A549 (cell line): ENCODE results near the gene GORASP2. TPM values are rescaled to one million over a fixed set of nuclear protein-coding genes. Genes with fewer than 3 reads are reported as not detected.

Source experiments
- ATAC-seq, 2 experiments: fragments of 200-7000 bp in 1 of 2; fragments of >200 bp in 1 of 2; cut with Nextera tagmentation in 1 of 2; cut with Tn5 transposase in 1 of 2; 3 replicates each; pipeline versions ENCODE4 v1.8.0 to v1.9.1; 2018 to 2020; ENCODE audit warnings: mild to moderate bottlenecking in 1 of 2, moderate library complexity in 1 of 2
- CTCF ChIA-PET: fragments of 300-600 bp; sonication (Branson Sonifier 250); formaldehyde crosslinking; extraction: SDS; loops from one replicate; lab custom pipeline; 2021; ENCODE audit warnings: antibody characterized with exemption, inconsistent platforms; lab: Yijun Ruan, JAX
- POLR2A ChIA-PET: fragments of 350-600 bp; formaldehyde crosslinking; extraction: SDS; loops from one replicate; lab custom pipeline; 2021; ENCODE audit warnings: antibody characterized with exemption, inconsistent platforms; lab: Yijun Ruan, JAX
- DNase-seq, 2 experiments: peaks; one replicate each; pipeline versions ENCODE4 v3.0.0 to v3.0.0-alpha.2; 2011 to 2016; ENCODE audit warnings: low read depth in 1 of 2, low spot score in 1 of 2
- FAIRE-seq: peaks from 2 replicates; lab custom pipeline; 2011; peaks lifted over from hg19 to GRCh38; lab: Jason Lieb, UNC
- H3K27ac ChIP-seq, 2 experiments: fragments of >200 bp; sonication (Bioruptor Twin); formaldehyde crosslinking; 3 replicates each; pipeline ENCODE4 v1.5.1; 2016 to 2017
- H3K4me1 ChIP-seq: fragments of >200 bp; sonication (Bioruptor Twin); formaldehyde crosslinking; 3 replicates; pipeline ENCODE4 v1.6.1; 2016
- H3K4me2 ChIP-seq: fragments of >200 bp; sonication (Bioruptor Twin); formaldehyde crosslinking; 3 replicates; pipeline ENCODE4 v1.6.1; 2016
- H3K4me3 ChIP-seq: fragments of >200 bp; sonication (Bioruptor Twin); formaldehyde crosslinking; 3 replicates; pipeline ENCODE4 v1.5.1; 2016
- H3K9me3 ChIP-seq: fragments of >200 bp; sonication (Bioruptor Twin); formaldehyde crosslinking; 3 replicates; pipeline ENCODE4 v1.6.1; 2016
- CBX2 ChIP-seq: fragments of 200-600 bp; sonication (generic); IDR thresholded peaks from 2 replicates; pipeline ENCODE4 v1.6.1; 2016; ENCODE audit warnings: low read depth, mild to moderate bottlenecking, borderline replicate concordance
- CBX8 ChIP-seq: fragments of 200-600 bp; sonication (generic); IDR thresholded peaks from 2 replicates; pipeline ENCODE4 v1.6.1; 2016
- CHD2 ChIP-seq: fragments of 150-350 bp; IDR thresholded peaks from 2 replicates; pipeline ENCODE4 v1.6.1; 2014; ENCODE audit warnings: low read length; ENCODE audit not compliant: partially characterized antibody
- CHD4 ChIP-seq: fragments of 200-600 bp; sonication (generic); IDR thresholded peaks from 2 replicates; pipeline ENCODE4 v1.6.1; 2016; ENCODE audit warnings: antibody characterized with exemption, mild to moderate bottlenecking, borderline replicate concordance
- E2F6 ChIP-seq: IDR thresholded peaks from 2 replicates; pipeline ENCODE4 v1.6.1; 2012; ENCODE audit warnings: low read depth, borderline replicate concordance
- EHF ChIP-seq: fragments of 250-450 bp; sonication (Bioruptor Pico); IDR thresholded peaks from 2 replicates; pipeline ENCODE4 v1.5.0; 2020; ENCODE audit warnings: mild to moderate bottlenecking
- EHMT2 ChIP-seq: fragments of 200-600 bp; sonication (generic); IDR thresholded peaks from 2 replicates; pipeline ENCODE4 v1.6.1; 2016; ENCODE audit warnings: antibody characterized with exemption, low read depth, mild to moderate bottlenecking, moderate library complexity
- ESRRA ChIP-seq: fragments of 150-350 bp; IDR thresholded peaks from 2 replicates; pipeline ENCODE4 v1.6.1; 2014; ENCODE audit warnings: mild to moderate bottlenecking, low read length, borderline replicate concordance
- FOSB ChIP-seq: fragments of 250-450 bp; sonication (Bioruptor Pico); IDR thresholded peaks from 2 replicates; pipeline ENCODE4 v1.5.0; 2020; ENCODE audit warnings: mild to moderate bottlenecking, moderate library complexity
- GATA3 ChIP-seq: IDR thresholded peaks from 2 replicates; pipeline ENCODE4 v1.6.1; 2012; ENCODE audit warnings: borderline replicate concordance
- HDAC2 ChIP-seq: fragments of 200-600 bp; sonication (generic); IDR thresholded peaks from 2 replicates; pipeline ENCODE4 v1.6.1; 2016
- HEYL ChIP-seq: fragments of 250-450 bp; sonication (Bioruptor Pico); IDR thresholded peaks from 2 replicates; pipeline ENCODE4 v1.8.0; 2021; ENCODE audit warnings: mild to moderate bottlenecking, moderate library complexity
- HOXB5 ChIP-seq: fragments of 250-450 bp; sonication (Bioruptor Pico); IDR thresholded peaks from 2 replicates; pipeline ENCODE4 v1.5.0; 2020; ENCODE audit warnings: mild to moderate bottlenecking, moderate library complexity
- JUNB ChIP-seq: fragments of >200 bp; sonication (Bioruptor Twin); formaldehyde crosslinking; IDR thresholded peaks from 2 replicates; pipeline ENCODE4 v1.6.1; 2016
- NR3C1 ChIP-seq: fragments of >200 bp; sonication (Bioruptor Twin); formaldehyde crosslinking; IDR thresholded peaks from 3 replicates; pipeline ENCODE4 v1.6.1; 2017
- POLR2AphosphoS2 ChIP-seq: conservative IDR thresholded peaks from 2 replicates; pipeline ENCODE4 v1.6.1; 2012; ENCODE audit warnings: low read length, improper control_type of control experiment, inconsistent platforms
- RCOR1 ChIP-seq: fragments of 150-350 bp; IDR thresholded peaks from 2 replicates; pipeline ENCODE4 v1.6.1; 2014; ENCODE audit warnings: antibody characterized with exemption, low read length, low read depth
- RNF2 ChIP-seq: fragments of 200-600 bp; sonication (generic); IDR thresholded peaks from 2 replicates; pipeline ENCODE4 v1.6.1; 2016; ENCODE audit warnings: low read depth, mild to moderate bottlenecking, antibody characterized with exemption, moderate library complexity, borderline replicate concordance
- SMC3 ChIP-seq: fragments of >200 bp; sonication (Bioruptor Twin); formaldehyde crosslinking; IDR thresholded peaks from 3 replicates; pipeline ENCODE4 v1.6.1; 2018; ENCODE audit warnings: inconsistent platforms
- TFCP2L1 ChIP-seq: fragments of 250-450 bp; sonication (Bioruptor Pico); IDR thresholded peaks from 2 replicates; pipeline ENCODE4 v1.5.0; 2021; ENCODE audit warnings: mild to moderate bottlenecking
- ZC3H11A ChIP-seq: fragments of 450-650 bp; IDR thresholded peaks from 2 replicates; pipeline ENCODE4 v1.6.1; 2014; ENCODE audit warnings: antibody characterized with exemption, mild to moderate bottlenecking
- ZFP36 ChIP-seq: fragments of 450-650 bp; IDR thresholded peaks from 2 replicates; pipeline ENCODE4 v1.6.1; 2014; ENCODE audit warnings: borderline replicate concordance; ENCODE audit not compliant: partially characterized antibody
- ZSCAN20 ChIP-seq: fragments of 250-450 bp; sonication (Bioruptor Pico); IDR thresholded peaks from 2 replicates; pipeline ENCODE4 v1.8.0; 2022; ENCODE audit warnings: mild to moderate bottlenecking, moderate library complexity
- WGBS: methylation state at CpG from one replicate; pipeline ENCODE4 v1.1.6; 2017; ENCODE audit errors: missing lambda C conversion rate; 5-methylcytosine and 5-hydroxymethylcytosine counted together
- polyA plus RNA-seq, 4 experiments: library from polyadenylated mRNA; depleted of rRNA in 3 of 4; stranded (reverse); fragments of >200 nt; fragmentation: RNase III in 1 of 4; extraction: RNeasy Plus Mini Kit Qiagen cat#74134 plus additional on column Dnase treatment in 1 of 4; gene quantifications; 2 replicates in 3 of 4; 3 replicates in 1 of 4; pipeline ENCODE4 v1.2.3, GENCODE V29; 2011 to 2017
- TF ChIP-seq, protein P1 (sequence below): fragments of 250-450 bp; sonication (Bioruptor Pico); IDR thresholded peaks from 2 replicates; pipeline ENCODE4 v1.5.0; 2021; ENCODE audit warnings: mild to moderate bottlenecking, moderate library complexity, borderline replicate concordance

Gene GORASP2
- polyA plus RNA-seq, 2 of the 4 experiments (the other 2 are of a cell fraction) = 90.5 to 179 TPM

- TF ChIP-seq RCOR1 = no peak
- no peak for TF ChIP-seq CHD2
- no peak for TF ChIP-seq ZC3H11A
- no peak for TF ChIP-seq NR3C1
Observed at GRCh38 chr2:170949415-170949814, 20.4 kb downstream of the GORASP2 start (continued).

DNA sequence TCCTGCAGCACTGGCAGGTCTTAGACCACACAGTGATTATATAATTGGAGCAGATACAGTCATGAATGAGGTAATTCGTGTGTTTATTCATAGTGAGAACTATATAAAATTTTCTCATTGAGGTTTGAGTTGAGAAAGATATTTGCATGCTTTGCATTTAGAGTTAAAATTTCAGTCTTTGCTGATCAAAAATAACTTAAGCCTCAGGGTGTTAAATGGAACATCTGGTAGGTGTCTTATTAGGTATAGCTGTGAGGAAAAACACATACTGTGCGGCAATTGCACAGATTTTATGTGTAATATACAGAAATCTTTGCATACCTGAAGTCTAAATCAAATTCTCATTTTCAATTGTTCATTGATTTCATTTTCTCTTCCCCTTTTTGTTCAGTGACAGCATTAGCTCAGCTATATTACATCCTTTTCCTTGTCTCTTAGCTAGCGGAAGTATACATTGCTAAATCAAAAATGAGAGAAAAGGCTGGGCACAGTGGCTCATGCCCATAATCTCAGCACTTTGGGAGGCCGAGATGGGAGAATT is 21.2 kb downstream of the GORASP2 start:
- WGBS = 93% methylated on average over 4 of the region's 4 CpGs
- TF ChIP-seq RNF2 = no peak
- no peak for TF ChIP-seq JUNB
- ChIA-PET CTCF (interaction anchor here (0.7 to 2.3 kb wide), 3 partner anchors 21 to 97 kb away, joined by 3 to 9 read pairs (median 4); partner anchors contain the start of gene GORASP2), POLR2A (no interaction called here)
- no peak overlapping the region for H3K4me3 ChIP-seq
- no peak overlapping the region for H3K4me2 ChIP-seq
- no peaks in the 10 kb centered on the region for H3K4me1 ChIP-seq
- H3K27ac ChIP-seq = no peak overlapping the region
- H3K9me3 ChIP-seq = no peaks in the 10 kb centered on the region
- ATAC-seq = no peak
- DNase-seq = no peak
- FAIRE-seq = no peak

DNA sequence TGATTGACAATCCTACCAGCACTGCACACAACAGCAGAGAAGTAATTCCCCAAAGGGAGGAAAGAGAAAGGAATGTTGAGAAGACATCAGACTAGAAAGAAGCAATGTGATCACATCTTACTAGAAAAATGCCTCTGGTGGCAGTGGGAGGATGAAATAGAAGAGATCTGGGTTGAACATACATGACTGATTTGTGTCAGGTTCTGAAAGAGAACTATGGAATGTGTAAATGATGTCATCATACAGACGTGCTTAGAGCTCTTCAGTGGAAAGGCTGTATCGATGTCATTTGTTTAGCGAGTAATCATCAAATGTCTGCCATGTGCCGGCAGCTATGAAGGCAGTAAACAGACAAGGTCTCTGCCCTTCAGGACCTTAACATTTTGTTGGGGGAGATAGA is 24.9 kb downstream of the GORASP2 start:
- CTCF ChIA-PET = interaction anchor here (3.1 to 3.3 kb wide), 2 partner anchors 19 to 25 kb away, joined by 10 to 12 read pairs; partner anchors contain the start of gene GORASP2
- no peak overlapping the region for H3K4me2 ChIP-seq
- no peaks in the 10 kb centered on the region for H3K4me1 ChIP-seq
- 84% methylated on average over 4 of the region's 4 CpGs for WGBS
- no peak for TF ChIP-seq CBX2
- no peak for TF ChIP-seq TFCP2L1 (CRISPR knock-in tag)
- TF ChIP-seq, protein P1, sequence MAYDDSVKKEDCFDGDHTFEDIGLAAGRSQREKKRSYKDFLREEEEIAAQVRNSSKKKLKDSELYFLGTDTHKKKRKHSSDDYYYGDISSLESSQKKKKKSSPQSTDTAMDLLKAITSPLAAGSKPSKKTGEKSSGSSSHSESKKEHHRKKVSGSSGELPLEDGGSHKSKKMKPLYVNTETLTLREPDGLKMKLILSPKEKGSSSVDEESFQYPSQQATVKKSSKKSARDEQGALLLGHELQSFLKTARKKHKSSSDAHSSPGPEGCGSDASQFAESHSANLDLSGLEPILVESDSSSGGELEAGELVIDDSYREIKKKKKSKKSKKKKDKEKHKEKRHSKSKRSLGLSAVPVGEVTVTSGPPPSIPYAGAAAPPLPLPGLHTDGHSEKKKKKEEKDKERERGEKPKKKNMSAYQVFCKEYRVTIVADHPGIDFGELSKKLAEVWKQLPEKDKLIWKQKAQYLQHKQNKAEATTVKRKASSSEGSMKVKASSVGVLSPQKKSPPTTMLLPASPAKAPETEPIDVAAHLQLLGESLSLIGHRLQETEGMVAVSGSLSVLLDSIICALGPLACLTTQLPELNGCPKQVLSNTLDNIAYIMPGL (CRISPR knock-in tag) = no peak
- H3K9me3 ChIP-seq = no peaks in the 10 kb centered on the region
- no peak overlapping the region for H3K4me3 ChIP-seq
- DNase-seq (no peak), FAIRE-seq (no peak), ATAC-seq (no peak)
- H3K27ac ChIP-seq = no peak overlapping the region
- POLR2A ChIA-PET = no interaction called here

- no peak for FAIRE-seq
- no peak for DNase-seq
- CTCF ChIA-PET = interaction anchor here (0.7 to 2.1 kb wide), 4 partner anchors 12 to 434 kb away, joined by 3 to 6 read pairs (median 4); no protein-coding TSS in a partner anchor
- H3K4me3 ChIP-seq = no peak overlapping the region
- H3K9me3 ChIP-seq = no peaks in the 10 kb centered on the region
- POLR2A ChIA-PET = no interaction called here
- ATAC-seq = no peak
- TF ChIP-seq EHF (CRISPR knock-in tag) = no peak
- TF ChIP-seq CHD4 = no peak
- no peak for TF ChIP-seq FOSB (CRISPR knock-in tag)
- TF ChIP-seq CBX2 = no peak
- no peak for TF ChIP-seq ESRRA
- no peak for TF ChIP-seq POLR2AphosphoS2
- TF ChIP-seq CBX8 = no peak
- TF ChIP-seq HOXB5 = no peak
- TF ChIP-seq HEYL (CRISPR knock-in tag) = no peak
- TF ChIP-seq E2F6 = no peak
- TF ChIP-seq ZFP36 = no peak
- TF ChIP-seq NR3C1 = no peak
- TF ChIP-seq ZSCAN20 (CRISPR knock-in tag) = no peak
- TF ChIP-seq SMC3 = no peak
- no peak for TF ChIP-seq JUNB
- no peak for TF ChIP-seq EHMT2
- TF ChIP-seq GATA3 = no peak
- TF ChIP-seq HDAC2 = no peak
- 82% methylated on average over 5 of the region's 5 CpGs for WGBS
- H3K27ac ChIP-seq = no peak overlapping the region
- no peaks in the 10 kb centered on the region for H3K4me1 ChIP-seq
- no peak overlapping the region for H3K4me2 ChIP-seq
Observed at GRCh38 chr2:170963386-170963785, 34.3 kb downstream of the GORASP2 start.
